ENCODE measurements around the gene ASAP3. TPM values are rescaled to one million over a fixed set of nuclear protein-coding genes. Genes with fewer than 3 reads are reported as not detected.

ASAP3 gene
- total RNA-seq, 4 donors from 2014 or later = 21.3 to 37.7 (median 31.0) TPM

GRCh38 chr1:23463286-23463685 is 20.7 kb downstream of the ASAP3 start:
- no peaks in the 10 kb centered on the region for H3K36me3 ChIP-seq
- no peak overlapping the region for H3K4me3 ChIP-seq
- no peaks in the 10 kb centered on the region for H3K9me3 ChIP-seq
- ATAC-seq = no peak
- 77 to 79% methylated on average over 3 of the region's 3 CpGs for WGBS, 2 donors (ENCODE audit: low coverage in 1 of 2)
- H3K27me3 ChIP-seq = no peaks in the 10 kb centered on the region
- no peak overlapping the region for H3K27ac ChIP-seq
- H3K4me1 ChIP-seq = peaks cover 0 to 3% (median 0%) of the 10 kb centered on the region in 3 donors
- TF ChIP-seq EP300 (IDR thresholded peaks at IDR 0.05) = no peak
- no peak for TF ChIP-seq POLR2AphosphoS5 (IDR thresholded peaks at IDR 0.05)
- no peak for TF ChIP-seq CTCF (IDR thresholded peaks at IDR 0.05)
- no peak for TF ChIP-seq POLR2A (IDR thresholded peaks at IDR 0.05)

- no peak for ATAC-seq
- Histone ChIP-seq H3K4me1 (no peaks in the 10 kb centered on the region), H3K4me3 (no peak overlapping the region), H3K27me3 (no peaks in the 10 kb centered on the region), H3K9me3 (no peaks in the 10 kb centered on the region), H3K27ac (no peak overlapping the region), H3K36me3 (peaks cover 0 to 3% of the 10 kb centered on the region in 2 donors)
- WGBS, 2 donors (ENCODE audit: low coverage in 1 of 2) = 85 to 93% methylated on average over 2 of the region's 2 CpGs
- no peak for TF ChIP-seq EP300 (IDR thresholded peaks at IDR 0.05)
- TF ChIP-seq POLR2A (IDR thresholded peaks at IDR 0.05) = no peak
- no peak for TF ChIP-seq POLR2AphosphoS5 (IDR thresholded peaks at IDR 0.05)
- no peak for TF ChIP-seq CTCF (IDR thresholded peaks at IDR 0.05)
These were observed 21.2 kb downstream of the ASAP3 start for GRCh38 chr1:23462766-23463165.

- 83 to 100% methylated on average over 1 to 3 of the region's 3 CpGs for WGBS, 2 donors (ENCODE audit: low coverage in 1 of 2)
- Histone ChIP-seq H3K36me3 (peaks cover 0 to 9% of the 10 kb centered on the region in 2 donors), H3K27me3 (no peaks in the 10 kb centered on the region), H3K4me1 (peaks cover 0 to 3% (median 1%) of the 10 kb centered on the region in 3 donors), H3K27ac (no peak overlapping the region), H3K9me3 (no peaks in the 10 kb centered on the region), H3K4me3 (no peak overlapping the region)
- TF ChIP-seq CTCF (IDR thresholded peaks at IDR 0.05) = no peak
- TF ChIP-seq POLR2AphosphoS5 (IDR thresholded peaks at IDR 0.05) = no peak
- no peak for TF ChIP-seq EP300 (IDR thresholded peaks at IDR 0.05)
- no peak for ATAC-seq
These were observed 22.9 kb downstream of the ASAP3 start for GRCh38 chr1:23461050-23461449.

GRCh38 chr1:23460519-23460918 is 23.5 kb downstream of the ASAP3 start:
- H3K4me1 ChIP-seq = peaks cover 0 to 3% (median 3%) of the 10 kb centered on the region in 3 donors
- no peaks in the 10 kb centered on the region for H3K9me3 ChIP-seq
- 75 to 83% methylated on average over 4 of the region's 4 CpGs for WGBS, 2 donors (ENCODE audit: low coverage in 1 of 2)
- TF ChIP-seq EP300 (IDR thresholded peaks at IDR 0.05) (no peak), CTCF (IDR thresholded peaks at IDR 0.05) (no peak), POLR2AphosphoS5 (IDR thresholded peaks at IDR 0.05) (no peak)
- no peak for ATAC-seq
- no peak overlapping the region for H3K27ac ChIP-seq
- peaks cover 0 to 15% of the 10 kb centered on the region in 2 donors for H3K36me3 ChIP-seq
- H3K4me3 ChIP-seq = no peak overlapping the region
- H3K27me3 ChIP-seq = no peaks in the 10 kb centered on the region

- Histone ChIP-seq H3K27ac (no peak overlapping the region), H3K4me3 (no peak overlapping the region), H3K4me1 (peaks cover 0 to 3% (median 3%) of the 10 kb centered on the region in 3 donors), H3K36me3 (peaks cover 0 to 26% of the 10 kb centered on the region in 2 donors), H3K27me3 (no peaks in the 10 kb centered on the region), H3K9me3 (no peaks in the 10 kb centered on the region)
- TF ChIP-seq CTCF (IDR thresholded peaks at IDR 0.05) = no peak
- TF ChIP-seq POLR2AphosphoS5 (IDR thresholded peaks at IDR 0.05) = no peak
- TF ChIP-seq POLR2A (IDR thresholded peaks at IDR 0.05) = no peak
- no peak for TF ChIP-seq EP300 (IDR thresholded peaks at IDR 0.05)
- ATAC-seq = no peak
- 83 to 89% methylated on average over 1 of the region's 2 CpGs for WGBS, 2 donors (ENCODE audit: low coverage in 1 of 2)
These were observed 24.6 kb downstream of the ASAP3 start for GRCh38 chr1:23459338-23459757.

Measured in gastroesophageal sphincter (tissue), 4 donors.